ENCODE results near the gene AKAP10. TPM values are rescaled to one million over a fixed set of nuclear protein-coding genes. Genes with fewer than 3 reads are reported as not detected.
A peak's percentile ranks its signal among the peaks of the same experiment; 100 is the strongest.
"Not testable (repeated sequence)": the region's sequence is repeated elsewhere in the genome, so short reads cannot be mapped to it uniquely, and the experiment has no call there.

Gene AKAP10
- polyA plus RNA-seq, 3 donors: 13.1 to 62.6 (median 15.4) TPM

DNA sequence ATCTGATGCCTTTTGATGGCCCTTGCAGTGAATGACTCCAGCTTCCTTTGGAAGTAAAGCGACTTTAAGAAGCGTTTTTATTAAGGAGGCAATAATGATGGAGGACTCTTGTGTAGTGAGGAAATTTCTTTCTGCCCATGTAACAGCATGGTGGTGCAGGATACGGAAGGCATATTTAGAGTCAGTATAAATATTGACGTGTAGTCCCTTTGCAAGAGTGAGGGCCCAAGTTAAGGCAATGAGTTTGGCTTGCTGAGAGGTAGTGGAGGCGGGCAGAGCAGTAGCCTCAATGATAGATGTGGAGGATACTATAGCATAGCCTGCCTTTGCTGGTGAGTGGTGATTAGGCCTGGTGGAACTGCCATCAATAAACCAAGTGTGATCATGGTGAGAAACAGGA lies 87.6 kb downstream of the AKAP10 start:
- H3K79me2 ChIP-seq (ENCODE audit: insufficient read depth, low read length); H3K4me2 ChIP-seq (replicated peaks; ENCODE audit: extremely low read depth, low read length, poor library complexity, severe bottlenecking); H4K20me1 ChIP-seq (ENCODE audit: insufficient read depth, low read length); H3K9me3 ChIP-seq (replicated peaks in 1 of 2; ENCODE audit: control insufficient read depth in 1 of 2, insufficient read depth in 1 of 2, low read length in 2 of 2); H3K36me3 ChIP-seq (replicated peaks in 1 of 2; ENCODE audit: control insufficient read depth in 1 of 2, insufficient read depth in 2 of 2, low read length in 2 of 2); H3K27ac Mint-ChIP-seq; H3K4me1 ChIP-seq (ENCODE audit: control insufficient read depth in 1 of 2, insufficient read depth in 2 of 2, low read length in 2 of 2); H3K9ac ChIP-seq (ENCODE audit: insufficient read depth, low read length, poor library complexity, severe bottlenecking); H3K36me3 Mint-ChIP-seq; H2AFZ ChIP-seq (ENCODE audit: insufficient read depth, low read depth, low read length, poor library complexity, severe bottlenecking); H3K27me3 Mint-ChIP-seq (ENCODE audit: low read depth in 3 of 3); H3K4me1 Mint-ChIP-seq; H3K27me3 ChIP-seq (ENCODE audit: control insufficient read depth in 2 of 2, insufficient read depth in 2 of 2, low read length in 2 of 2); H3K9me3 Mint-ChIP-seq; DNase-seq; H3K27ac ChIP-seq (ENCODE audit: low read depth in 1 of 2, low read length in 2 of 2); H3K4me3 ChIP-seq (replicated peaks in 1 of 3; ENCODE audit: low read depth in 2 of 3, low read length in 3 of 3); intact Hi-C loops (cut with micrococcal nuclease); H3K4me3 Mint-ChIP-seq: not testable (repeated sequence)
- 92% methylated on average over 4 of the region's 5 CpGs for WGBS (ENCODE audit: insufficient coverage)

DNA sequence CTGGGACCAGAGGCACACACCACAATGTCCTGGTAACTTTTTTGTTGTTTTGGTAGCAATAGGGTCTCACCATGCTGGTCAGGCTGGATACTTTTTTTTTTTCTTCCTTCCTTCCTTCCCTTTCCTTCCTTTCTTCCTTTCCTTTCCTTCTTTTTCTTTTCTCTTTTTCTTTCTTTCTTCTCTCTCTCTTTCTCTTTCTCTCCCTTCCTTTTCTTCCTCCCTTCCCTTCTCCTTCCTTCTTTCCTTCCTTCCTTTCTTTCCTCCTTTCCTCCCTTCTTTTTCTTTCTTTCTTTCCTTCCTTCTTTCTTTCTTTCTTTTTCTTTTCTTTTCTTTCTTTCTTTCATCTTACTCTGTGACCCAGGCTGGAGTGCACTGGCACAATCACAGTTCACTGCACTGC lies 91.5 kb downstream of the AKAP10 start:
- no peak for DNase-seq
- Histone ChIP-seq H3K36me3 (replicated peaks in 1 of 2; ENCODE audit: control insufficient read depth in 1 of 2, insufficient read depth in 2 of 2, low read length in 2 of 2) (no peaks in the 10 kb centered on the region), H3K4me3 (replicated peaks in 1 of 3; ENCODE audit: low read depth in 2 of 3, low read length in 3 of 3) (no peak overlapping the region), H3K27me3 (ENCODE audit: control insufficient read depth in 2 of 2, insufficient read depth in 2 of 2, low read length in 2 of 2) (no peaks in the 10 kb centered on the region), H3K27ac (ENCODE audit: low read depth in 1 of 2, low read length in 2 of 2) (no peak overlapping the region), H2AFZ (ENCODE audit: insufficient read depth, low read depth, low read length, poor library complexity, severe bottlenecking) (no peak overlapping the region), H3K9me3 (replicated peaks in 1 of 2; ENCODE audit: control insufficient read depth in 1 of 2, insufficient read depth in 1 of 2, low read length in 2 of 2) (no peaks in the 10 kb centered on the region), H4K20me1 (ENCODE audit: insufficient read depth, low read length) (no peaks in the 10 kb centered on the region), H3K9ac (ENCODE audit: insufficient read depth, low read length, poor library complexity, severe bottlenecking) (no peak overlapping the region), H3K4me2 (replicated peaks; ENCODE audit: extremely low read depth, low read length, poor library complexity, severe bottlenecking) (no peak overlapping the region), H3K4me1 (ENCODE audit: control insufficient read depth in 1 of 2, insufficient read depth in 2 of 2, low read length in 2 of 2) (no peaks in the 10 kb centered on the region), H3K79me2 (ENCODE audit: insufficient read depth, low read length) (no peaks in the 10 kb centered on the region)
- Mint-ChIP-seq H3K36me3 (no peaks in the 10 kb centered on the region), H3K9me3 (peaks cover 0 to 2% (median 0%) of the 10 kb centered on the region in 7 donors), H3K27me3 (ENCODE audit: low read depth in 3 of 3) (peaks cover 1 to 4% (median 1%) of the 10 kb centered on the region in 3 donors), H3K4me1 (peaks cover 3% of the 10 kb centered on the region), H3K4me3 (no peak overlapping the region), H3K27ac (peak overlapping the region in 2 of 7 donors; percentile 20 to 69)
- intact Hi-C loops (cut with micrococcal nuclease): no loop called here
- TF ChIP-seq, protein P1, sequence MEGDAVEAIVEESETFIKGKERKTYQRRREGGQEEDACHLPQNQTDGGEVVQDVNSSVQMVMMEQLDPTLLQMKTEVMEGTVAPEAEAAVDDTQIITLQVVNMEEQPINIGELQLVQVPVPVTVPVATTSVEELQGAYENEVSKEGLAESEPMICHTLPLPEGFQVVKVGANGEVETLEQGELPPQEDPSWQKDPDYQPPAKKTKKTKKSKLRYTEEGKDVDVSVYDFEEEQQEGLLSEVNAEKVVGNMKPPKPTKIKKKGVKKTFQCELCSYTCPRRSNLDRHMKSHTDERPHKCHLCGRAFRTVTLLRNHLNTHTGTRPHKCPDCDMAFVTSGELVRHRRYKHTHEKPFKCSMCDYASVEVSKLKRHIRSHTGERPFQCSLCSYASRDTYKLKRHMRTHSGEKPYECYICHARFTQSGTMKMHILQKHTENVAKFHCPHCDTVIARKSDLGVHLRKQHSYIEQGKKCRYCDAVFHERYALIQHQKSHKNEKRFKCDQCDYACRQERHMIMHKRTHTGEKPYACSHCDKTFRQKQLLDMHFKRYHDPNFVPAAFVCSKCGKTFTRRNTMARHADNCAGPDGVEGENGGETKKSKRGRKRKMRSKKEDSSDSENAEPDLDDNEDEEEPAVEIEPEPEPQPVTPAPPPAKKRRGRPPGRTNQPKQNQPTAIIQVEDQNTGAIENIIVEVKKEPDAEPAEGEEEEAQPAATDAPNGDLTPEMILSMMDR (IDR thresholded peaks at IDR 0.05): no peak

All from CD14-positive monocyte (primary cell).